Sigmoid colon (tissue), 7 donors: Measurements from ENCODE around the gene ABLIM2. TPM values are rescaled to one million over a fixed set of nuclear protein-coding genes. Genes with fewer than 3 reads are reported as not detected.

Experiments
- DNase-seq: peaks from one replicate; pipeline ENCODE4 v3.0.0-alpha.2; 2019
- H3K27ac ChIP-seq, 4 donors: fragments of 200-600 bp; sonication (generic); one replicate each; pipeline ENCODE4 v1.5.1; 2016 to 2019; ENCODE audit warnings: mild to moderate bottlenecking in 1 of 4
- H3K27me3 ChIP-seq, 3 donors: fragments of 200-600 bp; sonication (generic); one replicate each; pipeline ENCODE4 v1.5.1; 2019; ENCODE audit warnings: mild to moderate bottlenecking in 1 of 3
- H3K36me3 ChIP-seq, 4 donors: fragments of 200-600 bp; sonication (generic); one replicate each; pipeline ENCODE4 v1.5.1; 2016 to 2019
- H3K4me1 ChIP-seq, 4 donors: fragments of 200-600 bp; sonication (generic); one replicate each; pipeline ENCODE4 v1.5.1; 2017 to 2019
- H3K4me3 ChIP-seq, 4 donors: fragments of 200-600 bp; sonication (generic); one replicate each; pipeline ENCODE4 v1.5.1; 2017 to 2019; ENCODE audit warnings: mild to moderate bottlenecking in 2 of 4, moderate library complexity in 1 of 4
- H3K9me3 ChIP-seq, 4 donors: fragments of 200-600 bp in 3 of 4; sonication (generic) in 3 of 4; one replicate each; pipeline versions ENCODE4 v1.5.1 to v1.6.1; 2013 to 2019
- CTCF ChIP-seq, 4 experiments: fragments of 450-650 bp in 3 of 4; fragments of 200-600 bp in 1 of 4; IDR thresholded peaks; one replicate each; pipeline ENCODE4 v1.5.1; 2016 to 2019; ENCODE audit warnings: antibody characterized with exemption in 4 of 4, mild to moderate bottlenecking in 3 of 4, moderate library complexity in 2 of 4
- EP300 ChIP-seq, 4 donors: sonication (generic); formaldehyde crosslinking; IDR thresholded peaks; one replicate each; pipeline ENCODE4 v1.6.1; 2017; ENCODE audit warnings: antibody characterized with exemption in 4 of 4
- POLR2A ChIP-seq, 2 donors: fragments of 450-650 bp; IDR thresholded peaks; one replicate each; pipeline ENCODE4 v1.6.1; 2016; ENCODE audit warnings: antibody characterized with exemption in 2 of 2, mild to moderate bottlenecking in 2 of 2, moderate library complexity in 2 of 2
- POLR2AphosphoS5 ChIP-seq, 4 donors: sonication (generic); formaldehyde crosslinking; IDR thresholded peaks; one replicate each; pipeline ENCODE4 v1.6.1; 2017; ENCODE audit warnings: antibody characterized with exemption in 4 of 4
- WGBS, 2 donors: extraction: QIAGEN DNeasy Blood & Tissue Kit; methylation state at CpG; one replicate each; pipeline ENCODE4 v1.1.7; 2013; 5-methylcytosine and 5-hydroxymethylcytosine counted together
- intact Hi-C: fragments of 100-400 bp; cut with DNase I; formaldehyde crosslinking; loops from one replicate; pipeline ENCODE4 v1.15.1; 2023
- polyA plus RNA-seq, 3 donors: library from polyadenylated mRNA; stranded (reverse); fragments of 200-250 nt; gene quantifications; one replicate each; pipeline ENCODE4 v1.2.3, GENCODE V29; 2013
- total RNA-seq, 4 donors: library from RNA; depleted of rRNA; stranded (reverse); fragments of >200 nt; gene quantifications; one replicate each; pipeline ENCODE4 v1.1.0, GENCODE V29; 2016
- donor health status: healthy with polysubstance abuse.
- donor health status: Bipolar disorder and iron deficiency.
- donor health status: healthy.

ABLIM2 gene
- total and polyA plus RNA-seq, 7 donors: 3.1 to 15.0 (median 7.4) TPM

- intact Hi-C loops: no loop called here
- no peaks in the 10 kb centered on the region for H3K4me1 ChIP-seq
- WGBS, 2 donors: 71 to 83% methylated on average over 11 of the region's 11 CpGs
- no peak for TF ChIP-seq CTCF (IDR thresholded peaks at IDR 0.05)
- TF ChIP-seq POLR2AphosphoS5 (IDR thresholded peaks at IDR 0.05): no peak
- TF ChIP-seq EP300 (IDR thresholded peaks at IDR 0.05): no peak
- no peak for TF ChIP-seq POLR2A (IDR thresholded peaks at IDR 0.05)
- no peak for DNase-seq
- H3K36me3 ChIP-seq: no peaks in the 10 kb centered on the region
- no peak overlapping the region for H3K4me3 ChIP-seq
- no peaks in the 10 kb centered on the region for H3K9me3 ChIP-seq
- no peaks in the 10 kb centered on the region for H3K27me3 ChIP-seq
- H3K27ac ChIP-seq: no peak overlapping the region
These were observed 118.8 kb downstream of the ABLIM2 start for GRCh38 chr4:8039853-8040252.

GRCh38 chr4:8039290-8039689 lies 119.3 kb downstream of the ABLIM2 start:
- intact Hi-C loops: no loop called here
- TF ChIP-seq POLR2AphosphoS5 (IDR thresholded peaks at IDR 0.05) (no peak), CTCF (IDR thresholded peaks at IDR 0.05) (no peak), POLR2A (IDR thresholded peaks at IDR 0.05) (no peak), EP300 (IDR thresholded peaks at IDR 0.05) (no peak)
- no peak for DNase-seq
- Histone ChIP-seq H3K4me3 (no peak overlapping the region), H3K9me3 (no peaks in the 10 kb centered on the region), H3K27me3 (no peaks in the 10 kb centered on the region), H3K36me3 (no peaks in the 10 kb centered on the region), H3K4me1 (no peaks in the 10 kb centered on the region), H3K27ac (no peak overlapping the region)
- WGBS, 2 donors: 12 to 35% methylated on average over 6 of the region's 6 CpGs

GRCh38 chr4:8038719-8039251 lies 119.8 kb downstream of the ABLIM2 start:
- Histone ChIP-seq H3K4me1 (no peaks in the 10 kb centered on the region), H3K27me3 (no peaks in the 10 kb centered on the region), H3K36me3 (no peaks in the 10 kb centered on the region), H3K27ac (no peak overlapping the region), H3K4me3 (no peak overlapping the region), H3K9me3 (no peaks in the 10 kb centered on the region)
- no peak for DNase-seq
- TF ChIP-seq CTCF (IDR thresholded peaks at IDR 0.05): no peak
- no peak for TF ChIP-seq EP300 (IDR thresholded peaks at IDR 0.05)
- no peak for TF ChIP-seq POLR2A (IDR thresholded peaks at IDR 0.05)
- no peak for TF ChIP-seq POLR2AphosphoS5 (IDR thresholded peaks at IDR 0.05)
- intact Hi-C loops: no loop called here
- WGBS, 2 donors: 72 to 79% methylated on average over 7 of the region's 7 CpGs

GRCh38 chr4:8038083-8038482 lies 120.5 kb downstream of the ABLIM2 start:
- H3K27ac ChIP-seq: no peak overlapping the region
- 83 to 87% methylated on average over 2 of the region's 2 CpGs for WGBS, 2 donors
- H3K36me3 ChIP-seq: no peaks in the 10 kb centered on the region
- intact Hi-C loops: no loop called here
- TF ChIP-seq POLR2A (IDR thresholded peaks at IDR 0.05) (no peak), EP300 (IDR thresholded peaks at IDR 0.05) (no peak), CTCF (IDR thresholded peaks at IDR 0.05) (no peak), POLR2AphosphoS5 (IDR thresholded peaks at IDR 0.05) (no peak)
- no peak overlapping the region for H3K4me3 ChIP-seq
- H3K9me3 ChIP-seq: no peaks in the 10 kb centered on the region
- H3K4me1 ChIP-seq: no peaks in the 10 kb centered on the region
- no peaks in the 10 kb centered on the region for H3K27me3 ChIP-seq
- no peak for DNase-seq

- no peaks in the 10 kb centered on the region for H3K4me1 ChIP-seq
- H3K4me3 ChIP-seq: no peak overlapping the region
- TF ChIP-seq POLR2AphosphoS5 (IDR thresholded peaks at IDR 0.05): no peak
- no peak for TF ChIP-seq EP300 (IDR thresholded peaks at IDR 0.05)
- no peak for TF ChIP-seq CTCF (IDR thresholded peaks at IDR 0.05)
- no peak for TF ChIP-seq POLR2A (IDR thresholded peaks at IDR 0.05)
- no peak for DNase-seq
- no peaks in the 10 kb centered on the region for H3K27me3 ChIP-seq
- no peaks in the 10 kb centered on the region for H3K36me3 ChIP-seq
- H3K9me3 ChIP-seq: no peaks in the 10 kb centered on the region
- intact Hi-C loops: no loop called here
- WGBS, 2 donors: 78 to 79% methylated on average over 7 of the region's 7 CpGs
- no peak overlapping the region for H3K27ac ChIP-seq
These were observed 121.4 kb downstream of the ABLIM2 start for GRCh38 chr4:8037150-8037769.
